HL-60/S4 treated with phorbol 12-myristate 13-acetate at 8.2 ng/mL for 4 days and 3 days (cell line): Measurements from ENCODE around the gene TMPRSS12.
"Not testable (repeated sequence)": the region's sequence is repeated elsewhere in the genome, so short reads cannot be mapped to it uniquely, and the experiment has no call there.

Source experiments
- in situ Hi-C: fragments of 300-500 bp; cut with MboI; formaldehyde crosslinking; loops from 2 replicates; pipeline ENCODE4 v1.15.0; 2022; ENCODE audit warnings: low sequenced_read_pairs

TMPRSS12 gene

DNA sequence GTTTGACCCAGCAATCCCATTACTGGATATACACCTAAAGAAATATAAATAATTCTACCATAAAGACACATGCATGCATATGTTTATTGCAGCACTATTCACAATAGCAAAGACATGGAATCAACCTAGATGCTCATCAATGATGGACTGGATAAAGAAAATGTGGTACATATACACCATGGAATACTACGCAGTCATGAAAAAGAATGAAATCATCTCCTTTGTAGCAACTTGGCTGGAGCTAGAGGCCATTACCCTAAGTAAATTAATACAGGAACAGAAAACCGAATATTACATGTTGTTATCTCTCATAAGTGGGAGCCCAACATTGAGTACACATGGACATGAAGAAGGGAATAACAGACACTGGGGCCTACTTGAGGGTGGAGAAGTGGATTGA lies 13.0 kb downstream of the TMPRSS12 start:
- in situ Hi-C loops = not testable (repeated sequence)

DNA sequence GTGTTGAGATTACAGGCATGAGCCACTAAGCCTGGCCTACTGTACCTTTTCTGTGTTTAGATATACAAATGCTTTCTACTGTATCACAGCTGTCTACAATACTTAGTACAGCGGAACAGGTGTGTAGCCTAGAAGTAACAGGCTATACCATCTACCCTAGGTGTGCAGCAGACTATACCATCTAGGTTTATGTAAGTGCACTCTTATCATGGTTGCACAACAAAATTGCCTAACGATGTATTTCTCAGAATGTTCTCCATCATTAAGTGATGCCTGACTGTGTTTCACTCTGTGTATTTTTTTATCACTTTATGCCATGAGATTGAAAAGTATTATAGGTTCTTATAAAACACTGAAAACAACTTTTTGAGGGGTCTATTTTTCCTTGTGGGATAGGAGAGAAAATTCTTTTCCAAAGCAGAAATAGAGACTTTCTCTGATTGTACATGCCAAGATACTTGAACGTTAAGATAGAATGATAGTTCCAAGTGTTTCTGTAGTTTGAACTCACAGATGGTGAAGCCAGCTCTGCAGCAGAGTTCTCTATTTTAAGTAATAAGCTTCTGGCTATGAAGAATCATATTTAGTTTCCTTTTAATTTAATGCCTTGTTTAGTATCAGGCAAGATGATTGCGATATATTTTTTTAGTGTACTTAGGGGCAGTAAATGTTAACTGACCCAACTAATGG lies 17.0 kb downstream of the TMPRSS12 start:
- in situ Hi-C loops = no loop called here

DNA sequence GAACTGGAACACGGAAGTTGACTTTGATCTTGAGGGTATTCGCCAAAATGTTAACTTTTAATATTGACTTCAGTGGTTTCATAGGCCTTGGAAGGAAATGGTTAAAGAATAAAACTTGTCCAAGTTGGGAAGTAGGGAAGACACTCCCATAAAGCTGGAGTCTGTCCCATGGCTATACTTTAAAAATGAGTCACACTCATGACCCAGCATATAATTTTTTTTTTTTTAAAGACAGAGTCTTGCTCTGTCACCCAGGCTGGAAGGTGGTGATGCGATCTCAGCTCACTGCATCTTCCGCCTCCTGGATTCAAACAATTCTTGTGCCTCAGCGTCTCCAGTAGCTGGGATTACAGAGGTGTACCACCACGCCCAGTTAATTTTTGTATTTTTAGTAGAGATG lies 19.6 kb downstream of the TMPRSS12 start:
- in situ Hi-C loops = no loop called here

DNA sequence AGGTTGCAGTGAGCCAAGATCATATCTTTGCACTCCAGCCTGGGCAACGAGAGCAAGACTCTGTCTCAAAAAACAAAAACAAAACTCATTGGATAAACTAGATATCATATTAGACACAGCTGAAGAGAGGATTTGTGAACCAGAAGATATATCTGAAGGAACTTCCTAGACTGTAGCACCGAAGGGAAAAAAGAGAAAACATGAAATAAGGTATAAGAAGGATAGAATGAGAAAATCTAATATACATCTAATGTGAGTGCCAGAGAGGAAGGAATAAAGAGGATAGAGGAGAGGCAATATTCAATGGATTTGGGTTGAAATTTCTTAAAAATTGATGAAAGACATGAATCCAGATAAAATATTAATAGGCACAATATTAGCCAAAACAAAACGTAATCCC lies 22.5 kb downstream of the TMPRSS12 start:
- in situ Hi-C loops = no loop called here

DNA sequence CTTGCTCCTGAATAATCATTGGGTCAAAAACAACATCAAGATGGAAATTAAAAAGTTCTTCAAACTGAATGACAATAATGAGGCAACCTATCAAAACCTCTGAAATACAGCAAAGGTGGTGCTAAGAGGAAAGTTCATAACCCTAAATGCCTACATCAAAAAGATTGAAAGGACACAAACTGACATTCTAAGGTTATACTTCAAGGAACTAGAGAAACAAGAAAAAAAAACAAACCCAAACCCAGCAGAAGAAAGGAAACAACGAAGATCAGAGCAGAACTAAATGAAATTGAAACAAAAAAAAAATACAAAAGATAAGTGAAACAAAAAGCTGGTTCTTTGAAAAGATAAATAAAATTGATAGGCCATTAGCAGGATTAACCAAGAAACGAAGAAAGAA lies 26.2 kb downstream of the TMPRSS12 start:
- in situ Hi-C loops = not testable (repeated sequence)

DNA sequence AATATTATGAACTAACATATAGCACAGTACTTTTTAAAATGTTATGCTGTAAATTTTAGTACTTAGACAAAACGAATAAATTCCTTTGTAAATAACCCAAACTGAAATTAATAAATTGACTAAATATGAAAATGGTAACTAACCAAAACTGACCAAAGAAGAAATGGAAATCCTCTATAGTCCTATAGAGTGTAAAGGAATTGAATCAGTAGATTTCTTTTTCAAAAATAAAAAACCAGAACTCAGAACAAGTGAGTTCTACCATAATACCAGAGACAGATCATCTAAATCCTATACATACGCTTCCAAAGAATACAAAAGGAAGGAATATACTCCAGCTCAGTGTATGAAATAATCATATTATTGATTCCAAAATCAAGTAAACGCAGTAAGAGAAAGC lies 39.8 kb downstream of the TMPRSS12 start:
- in situ Hi-C loops = no loop called here

DNA sequence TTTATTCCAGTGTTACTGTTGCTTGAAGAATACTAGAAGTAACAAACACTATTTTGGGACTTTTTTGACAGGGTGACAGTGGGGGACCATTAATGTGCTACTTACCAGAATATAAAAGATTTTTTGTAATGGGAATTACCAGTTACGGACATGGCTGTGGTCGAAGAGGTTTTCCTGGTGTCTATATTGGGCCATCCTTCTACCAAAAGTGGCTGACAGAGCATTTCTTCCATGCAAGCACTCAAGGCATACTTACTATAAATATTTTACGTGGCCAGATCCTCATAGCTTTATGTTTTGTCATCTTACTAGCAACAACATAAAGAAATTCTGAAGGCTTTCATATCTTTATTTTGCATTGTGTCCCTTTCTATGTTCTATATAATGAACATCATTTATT lies 44.5 kb downstream of the TMPRSS12 start:
- in situ Hi-C loops = no loop called here

DNA sequence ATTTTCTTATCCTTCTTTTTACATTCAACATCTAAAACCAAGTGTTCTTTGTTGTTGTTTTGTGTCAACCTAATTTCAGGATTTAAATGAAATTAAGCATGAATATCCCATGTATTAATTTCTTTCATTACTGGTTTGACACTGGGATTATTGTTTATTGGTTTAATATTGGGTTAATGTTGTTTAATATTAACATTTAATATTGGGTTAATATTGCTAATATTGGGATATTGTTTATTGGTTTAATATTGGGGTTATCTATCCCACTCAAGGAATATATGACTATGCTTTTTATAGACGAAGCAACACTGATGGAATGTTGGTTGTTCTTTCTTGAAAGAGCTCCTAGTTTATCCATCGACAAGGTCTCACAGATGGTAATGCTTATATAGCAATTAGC lies 45.9 kb downstream of the TMPRSS12 start:
- in situ Hi-C loops = no loop called here

DNA sequence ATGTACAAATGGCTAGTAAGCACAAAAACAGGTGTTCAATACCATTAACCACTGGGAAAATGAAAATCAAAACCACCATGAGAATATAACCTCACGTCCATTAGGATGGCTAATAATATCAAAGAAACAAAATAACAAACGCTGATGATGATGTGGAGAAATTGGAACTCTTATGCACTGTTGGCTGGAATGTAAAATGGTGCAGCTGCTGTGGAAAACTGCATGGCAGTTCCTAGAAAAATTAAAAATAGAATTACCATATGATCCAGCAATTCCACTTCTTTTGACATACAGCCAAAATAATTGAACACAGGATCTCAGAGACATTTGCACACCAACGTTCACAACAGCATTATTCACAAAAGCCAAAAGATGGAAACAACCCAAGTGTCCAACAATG lies 51.5 kb downstream of the TMPRSS12 start:
- in situ Hi-C loops = no loop called here

DNA sequence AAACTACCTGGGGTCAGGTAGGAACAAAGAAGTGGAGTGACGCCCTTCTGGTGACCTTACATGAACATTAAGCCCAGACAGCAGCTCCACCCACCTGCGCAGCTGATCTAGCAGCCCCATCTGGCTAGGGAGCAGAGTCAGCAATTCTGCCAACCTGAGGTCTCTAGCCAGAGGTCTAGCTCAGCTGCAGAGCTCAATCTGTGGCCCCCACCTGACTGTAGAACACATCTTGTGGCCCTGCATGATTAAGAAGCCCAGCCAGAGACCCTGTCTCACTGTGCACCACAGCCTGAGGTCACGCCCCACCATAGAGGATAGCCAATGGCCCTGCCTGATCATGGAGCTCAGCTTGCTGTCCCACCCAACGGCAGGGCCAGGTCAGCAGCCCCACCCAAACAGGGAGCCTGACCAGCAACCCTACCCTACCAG lies 59.0 kb downstream of the TMPRSS12 start:
- in situ Hi-C loops = no loop called here

DNA sequence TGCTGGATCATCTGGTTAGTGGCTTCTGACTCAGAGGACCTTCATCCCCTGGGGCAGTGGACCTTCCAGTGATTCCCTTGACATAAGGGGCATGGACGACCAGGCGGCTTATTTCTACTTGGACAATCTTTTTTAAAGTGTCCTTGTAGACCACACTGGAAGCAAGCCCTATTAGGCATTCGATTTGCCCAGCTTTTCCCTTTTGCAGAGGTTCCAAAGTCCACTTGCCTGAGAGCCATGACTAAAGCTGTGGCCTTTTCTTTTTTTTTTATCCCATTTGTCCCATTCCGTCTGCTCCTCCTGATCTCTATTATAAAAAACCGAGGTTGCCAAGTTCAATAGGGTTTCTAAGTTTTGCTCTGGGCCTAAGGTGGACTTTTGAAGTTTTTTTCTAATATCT lies 65.8 kb downstream of the TMPRSS12 start:
- in situ Hi-C loops = not testable (repeated sequence)

DNA sequence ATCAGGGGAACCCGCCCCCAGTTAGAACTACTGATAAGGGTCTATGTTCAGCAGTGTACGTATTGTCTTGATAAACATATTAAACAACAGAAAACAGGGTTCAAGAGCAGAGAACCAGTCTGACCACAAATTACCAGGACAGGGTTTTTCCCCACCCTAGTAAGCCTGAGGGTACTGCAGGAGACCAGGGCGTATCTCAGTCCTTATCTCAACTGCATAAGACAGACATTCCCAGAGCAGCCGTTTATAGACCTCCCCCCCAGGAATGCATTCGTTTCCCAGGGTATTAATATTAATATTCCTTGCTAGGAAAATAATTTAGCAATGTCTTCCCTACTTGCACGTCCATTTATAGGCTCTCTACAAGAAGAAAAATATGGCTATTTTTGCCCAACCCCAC lies 69.6 kb downstream of the TMPRSS12 start:
- in situ Hi-C loops = not testable (repeated sequence)

DNA sequence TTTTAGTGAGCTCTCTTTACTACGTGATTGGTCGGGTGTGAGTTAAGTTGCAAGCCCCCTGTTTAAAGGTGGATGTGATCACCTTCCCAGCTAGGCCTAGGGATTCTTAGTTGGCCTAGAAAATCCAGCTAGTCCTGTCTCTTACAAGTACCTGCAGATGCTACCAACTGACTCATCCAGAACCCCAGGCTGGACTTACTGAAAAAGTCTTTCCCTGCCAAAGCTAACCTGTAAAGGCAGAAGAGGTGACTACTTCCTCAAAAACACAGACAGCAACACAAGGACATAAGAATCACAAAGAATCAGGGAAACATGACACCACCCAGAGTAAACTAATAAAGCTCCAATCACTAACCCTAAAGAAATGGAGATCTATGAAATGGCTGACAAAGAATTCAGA lies 70.5 kb downstream of the TMPRSS12 start:
- in situ Hi-C loops = no loop called here

DNA sequence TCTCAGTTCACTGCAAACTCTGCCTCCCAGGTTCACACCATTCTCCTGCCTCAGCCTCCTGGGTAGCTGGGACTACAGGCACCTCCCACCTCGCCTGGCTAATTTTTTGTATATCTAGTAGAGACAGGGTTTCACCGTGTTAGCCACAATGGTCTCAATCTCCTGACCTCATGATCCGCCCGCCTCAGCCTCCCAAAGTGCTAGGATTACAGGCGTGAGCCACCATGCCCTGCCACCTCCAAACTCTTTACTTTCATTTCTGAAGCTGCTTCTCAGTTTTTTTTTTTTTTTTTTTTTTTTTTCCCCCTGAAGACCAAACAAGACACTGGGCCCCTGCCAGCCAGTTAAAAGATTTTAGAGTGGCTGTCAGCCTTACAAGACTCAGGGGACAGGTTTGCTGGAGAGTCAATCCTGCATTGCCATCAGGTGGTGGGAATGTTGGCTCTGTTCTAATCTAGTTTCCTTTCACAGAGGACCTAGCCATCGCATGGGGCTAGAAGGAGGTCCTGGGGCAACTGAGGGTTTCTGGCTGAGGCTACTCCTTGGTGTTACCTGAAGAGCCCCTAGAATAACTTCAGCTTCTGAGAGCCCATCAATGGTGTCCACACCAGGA lies 72.3 kb downstream of the TMPRSS12 start:
- in situ Hi-C loops = no loop called here

DNA sequence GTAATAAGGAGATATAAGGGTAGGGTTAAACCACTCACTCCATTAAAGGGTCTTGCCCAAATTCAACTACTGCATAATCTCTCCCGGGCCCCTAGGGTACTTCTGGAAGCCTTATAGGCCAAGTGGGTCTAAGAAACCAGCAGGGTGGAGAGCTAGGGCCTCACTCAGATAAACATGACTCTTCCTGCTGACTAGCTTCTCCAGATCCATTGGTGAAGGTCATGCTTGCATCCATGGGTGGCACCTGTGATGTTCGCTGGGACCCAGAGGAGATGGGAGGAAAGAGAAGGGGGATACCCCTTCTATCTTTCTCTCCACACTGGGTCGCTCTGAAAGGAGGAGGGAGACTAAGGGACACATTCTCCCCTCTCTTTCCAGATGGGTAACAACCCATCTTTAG lies 73.6 kb downstream of the TMPRSS12 start:
- in situ Hi-C loops = no loop called here

DNA sequence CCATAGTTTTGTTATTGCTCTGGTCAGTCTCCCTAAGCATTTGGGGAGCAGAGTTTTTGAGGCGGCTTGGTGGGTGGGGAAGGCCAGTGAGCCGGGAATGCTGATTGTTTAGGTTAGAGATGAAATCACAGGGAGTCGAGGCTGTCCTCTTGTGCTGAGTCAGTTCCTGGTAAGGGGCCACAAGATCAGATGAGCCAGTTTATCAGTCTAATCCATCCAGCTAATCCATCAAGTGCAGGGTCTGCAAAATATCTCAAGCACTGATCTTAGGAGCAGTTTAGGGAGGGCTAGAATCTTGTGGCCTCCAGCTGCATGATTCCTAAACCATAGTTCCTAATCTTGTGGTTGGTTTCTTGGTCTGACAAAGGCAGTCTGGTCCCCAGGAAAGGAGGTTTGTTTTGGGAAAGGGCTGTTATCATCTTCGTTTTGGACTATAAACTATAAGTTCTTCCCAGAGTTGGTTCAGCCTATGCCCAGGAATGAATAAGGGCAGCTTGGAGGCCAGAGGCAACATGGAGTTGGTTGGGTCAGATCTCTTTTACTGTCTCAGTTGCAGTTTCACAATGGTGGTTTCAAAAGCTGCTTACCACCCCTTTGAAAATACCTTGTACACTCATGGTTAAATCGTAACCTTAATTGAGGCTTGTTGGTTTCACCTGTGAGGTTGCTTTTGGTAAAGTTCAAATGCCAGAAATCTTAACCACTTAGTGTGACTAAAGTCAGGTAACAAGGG lies 76.0 kb downstream of the TMPRSS12 start:
- in situ Hi-C loops = no loop called here

DNA sequence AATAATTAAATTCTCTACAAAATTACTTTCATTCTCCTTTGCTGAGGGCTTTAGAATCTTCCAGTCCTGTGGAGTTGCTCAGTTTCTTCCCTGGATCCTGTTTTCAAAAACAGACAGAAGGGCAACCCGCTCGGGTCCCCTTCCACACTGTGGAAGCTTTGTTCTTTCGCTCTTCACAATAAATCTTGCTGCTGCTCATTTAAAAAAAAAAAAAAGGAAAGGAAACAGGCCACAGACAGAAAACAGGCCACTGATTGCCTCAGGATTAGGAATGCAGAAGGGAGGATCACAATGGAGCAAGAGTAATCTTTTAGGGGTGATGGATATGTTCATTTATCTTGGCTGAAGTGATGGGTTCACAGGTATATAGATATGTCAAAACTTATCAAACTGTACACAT lies 80.1 kb downstream of the TMPRSS12 start:
- in situ Hi-C loops = no loop called here

DNA sequence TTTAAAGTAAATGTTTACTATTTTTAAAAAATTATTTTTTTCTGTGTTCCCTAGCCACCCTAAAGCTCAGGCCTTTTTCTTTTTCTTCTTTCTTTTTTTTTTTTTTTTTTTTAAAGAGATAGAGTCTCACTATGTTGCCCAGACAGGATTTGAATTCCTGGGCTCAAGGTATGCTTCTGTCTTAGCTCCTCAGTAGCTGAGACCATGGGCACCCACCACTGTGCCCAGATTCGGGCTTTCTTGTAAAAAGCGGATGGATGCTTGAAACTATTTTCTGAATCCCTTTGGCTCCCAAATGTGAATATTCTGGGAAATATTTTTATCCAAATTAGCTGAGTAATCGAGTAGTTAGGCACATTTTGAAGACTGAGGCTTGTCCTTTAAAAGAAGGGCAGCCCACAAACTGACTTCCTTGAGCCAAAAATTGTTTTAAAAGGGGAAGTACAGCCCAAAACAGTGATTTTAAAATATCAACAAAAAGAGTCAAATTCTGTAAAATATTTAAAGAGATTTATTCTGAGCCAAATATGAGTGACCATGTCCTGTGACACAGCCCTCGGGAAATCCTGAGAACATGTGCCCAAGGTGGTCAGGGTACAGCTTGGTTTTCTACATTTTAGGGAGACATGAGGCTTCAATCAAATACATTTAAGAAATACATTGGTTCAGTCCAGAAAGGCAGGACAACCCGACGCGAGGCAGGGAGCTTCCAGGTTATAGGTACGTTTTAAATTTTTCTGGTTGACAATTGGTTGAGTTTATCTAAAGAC lies 80.8 kb downstream of the TMPRSS12 start:
- in situ Hi-C loops = no loop called here

DNA sequence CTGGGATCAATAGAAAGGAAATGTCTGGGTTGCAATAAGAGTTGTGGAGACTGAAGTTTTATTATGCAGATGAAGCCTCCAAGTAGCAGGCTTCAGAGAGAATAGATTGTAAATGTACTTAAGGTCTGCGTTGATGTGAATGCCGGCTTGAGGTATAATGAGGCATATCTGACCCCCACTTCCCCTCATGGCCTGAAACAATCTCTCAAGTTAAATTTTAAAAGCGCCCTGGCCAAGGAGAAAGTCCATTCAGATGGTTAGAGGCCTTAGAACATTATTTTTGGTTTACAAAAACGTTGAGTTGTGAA lies 81.4 kb downstream of the TMPRSS12 start:
- in situ Hi-C loops = no loop called here

DNA sequence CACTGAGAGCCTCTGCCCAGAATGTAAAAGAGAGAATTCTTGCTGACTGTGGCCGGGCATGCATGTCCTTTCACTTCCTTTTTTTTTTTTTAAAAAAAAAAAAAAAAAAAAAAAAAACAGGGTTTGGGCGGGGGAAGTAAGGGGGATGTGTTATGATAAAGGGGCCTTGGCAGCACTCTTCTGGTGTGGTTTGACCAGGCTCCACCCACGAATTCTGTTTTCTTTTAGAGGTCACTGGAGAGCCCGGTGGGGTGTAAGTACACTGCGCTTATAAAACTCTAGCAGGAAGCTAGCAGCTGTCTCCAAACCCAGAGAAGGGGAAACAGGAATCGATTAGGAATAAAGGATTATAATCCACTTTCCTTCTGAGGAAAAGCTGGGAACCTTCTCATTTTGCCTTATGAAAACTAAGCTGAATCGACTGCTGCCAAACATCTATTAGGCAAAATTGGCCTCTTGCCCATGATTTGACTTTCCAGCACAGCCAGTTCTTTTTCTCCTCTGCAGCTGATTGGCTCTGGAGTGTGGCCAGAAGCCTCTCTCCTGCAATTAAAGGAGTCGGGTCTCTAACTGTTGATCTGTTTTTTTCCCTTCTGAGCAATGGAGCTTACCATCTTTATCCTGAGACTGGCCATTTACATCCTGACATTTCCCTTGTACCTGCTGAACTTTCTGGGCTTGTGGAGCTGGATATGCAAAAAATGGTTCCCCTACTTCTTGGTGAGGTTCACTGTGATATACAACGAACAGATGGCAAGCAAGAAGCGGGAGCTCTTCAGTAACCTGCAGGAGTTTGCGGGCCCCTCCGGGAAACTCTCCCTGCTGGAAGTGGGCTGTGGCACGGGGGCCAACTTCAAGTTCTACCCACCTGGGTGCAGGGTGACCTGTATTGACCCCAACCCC lies 82.0 kb downstream of the TMPRSS12 start:
- in situ Hi-C loops = no loop called here

DNA sequence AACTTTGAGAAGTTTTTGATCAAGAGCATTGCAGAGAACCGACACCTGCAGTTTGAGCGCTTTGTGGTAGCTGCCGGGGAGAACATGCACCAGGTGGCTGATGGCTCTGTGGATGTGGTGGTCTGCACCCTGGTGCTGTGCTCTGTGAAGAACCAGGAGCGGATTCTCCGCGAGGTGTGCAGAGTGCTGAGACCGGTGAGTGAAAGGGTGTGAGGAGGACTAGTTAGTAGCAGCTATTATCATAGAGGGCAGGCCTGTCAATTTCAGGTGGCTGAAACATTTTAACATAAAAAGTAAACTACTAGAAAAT lies 82.6 kb downstream of the TMPRSS12 start:
- in situ Hi-C loops = no loop called here
